ENCODE results near the gene RHBDD1. TPM values are rescaled to one million over a fixed set of nuclear protein-coding genes. Genes with fewer than 3 reads are reported as not detected.

The RHBDD1 gene
- total and polyA plus RNA-seq, 8 donors = 22.8 to 40.1 (median 25.3) TPM

DNA sequence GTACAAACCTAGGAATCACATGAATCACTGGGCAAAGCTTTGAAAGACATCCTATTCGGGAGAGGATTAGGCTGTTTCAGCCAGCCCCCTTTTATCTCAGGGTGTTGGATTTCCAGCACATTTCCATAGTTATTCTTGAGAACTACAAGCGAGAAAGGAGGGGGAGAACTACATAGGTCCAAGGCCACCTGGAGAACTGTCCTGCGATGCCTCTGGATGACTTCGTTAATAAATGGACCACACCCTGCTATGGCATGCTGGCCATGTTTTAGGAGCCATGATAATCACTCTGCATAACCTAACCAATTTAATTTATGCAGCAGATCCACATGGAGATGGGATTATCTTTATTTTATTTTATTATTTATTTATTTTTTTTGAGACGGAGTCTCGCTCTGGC is 29.9 kb downstream of the RHBDD1 start:
- ATAC-seq = no peak
- no peaks in the 10 kb centered on the region for H3K4me1 ChIP-seq
- H3K9me3 ChIP-seq = no peaks in the 10 kb centered on the region
- no peaks in the 10 kb centered on the region for H3K27me3 ChIP-seq
- no peak overlapping the region for H3K4me3 ChIP-seq
- TF ChIP-seq, protein P1, sequence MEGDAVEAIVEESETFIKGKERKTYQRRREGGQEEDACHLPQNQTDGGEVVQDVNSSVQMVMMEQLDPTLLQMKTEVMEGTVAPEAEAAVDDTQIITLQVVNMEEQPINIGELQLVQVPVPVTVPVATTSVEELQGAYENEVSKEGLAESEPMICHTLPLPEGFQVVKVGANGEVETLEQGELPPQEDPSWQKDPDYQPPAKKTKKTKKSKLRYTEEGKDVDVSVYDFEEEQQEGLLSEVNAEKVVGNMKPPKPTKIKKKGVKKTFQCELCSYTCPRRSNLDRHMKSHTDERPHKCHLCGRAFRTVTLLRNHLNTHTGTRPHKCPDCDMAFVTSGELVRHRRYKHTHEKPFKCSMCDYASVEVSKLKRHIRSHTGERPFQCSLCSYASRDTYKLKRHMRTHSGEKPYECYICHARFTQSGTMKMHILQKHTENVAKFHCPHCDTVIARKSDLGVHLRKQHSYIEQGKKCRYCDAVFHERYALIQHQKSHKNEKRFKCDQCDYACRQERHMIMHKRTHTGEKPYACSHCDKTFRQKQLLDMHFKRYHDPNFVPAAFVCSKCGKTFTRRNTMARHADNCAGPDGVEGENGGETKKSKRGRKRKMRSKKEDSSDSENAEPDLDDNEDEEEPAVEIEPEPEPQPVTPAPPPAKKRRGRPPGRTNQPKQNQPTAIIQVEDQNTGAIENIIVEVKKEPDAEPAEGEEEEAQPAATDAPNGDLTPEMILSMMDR (IDR thresholded peaks at IDR 0.05) = no peak
- peaks cover 0 to 46% of the 10 kb centered on the region in 2 donors for H3K36me3 ChIP-seq
- intact Hi-C loops (cut with DNase I) = no loop called here
- H3K27ac ChIP-seq = no peak overlapping the region
- no peak for DNase-seq

DNA sequence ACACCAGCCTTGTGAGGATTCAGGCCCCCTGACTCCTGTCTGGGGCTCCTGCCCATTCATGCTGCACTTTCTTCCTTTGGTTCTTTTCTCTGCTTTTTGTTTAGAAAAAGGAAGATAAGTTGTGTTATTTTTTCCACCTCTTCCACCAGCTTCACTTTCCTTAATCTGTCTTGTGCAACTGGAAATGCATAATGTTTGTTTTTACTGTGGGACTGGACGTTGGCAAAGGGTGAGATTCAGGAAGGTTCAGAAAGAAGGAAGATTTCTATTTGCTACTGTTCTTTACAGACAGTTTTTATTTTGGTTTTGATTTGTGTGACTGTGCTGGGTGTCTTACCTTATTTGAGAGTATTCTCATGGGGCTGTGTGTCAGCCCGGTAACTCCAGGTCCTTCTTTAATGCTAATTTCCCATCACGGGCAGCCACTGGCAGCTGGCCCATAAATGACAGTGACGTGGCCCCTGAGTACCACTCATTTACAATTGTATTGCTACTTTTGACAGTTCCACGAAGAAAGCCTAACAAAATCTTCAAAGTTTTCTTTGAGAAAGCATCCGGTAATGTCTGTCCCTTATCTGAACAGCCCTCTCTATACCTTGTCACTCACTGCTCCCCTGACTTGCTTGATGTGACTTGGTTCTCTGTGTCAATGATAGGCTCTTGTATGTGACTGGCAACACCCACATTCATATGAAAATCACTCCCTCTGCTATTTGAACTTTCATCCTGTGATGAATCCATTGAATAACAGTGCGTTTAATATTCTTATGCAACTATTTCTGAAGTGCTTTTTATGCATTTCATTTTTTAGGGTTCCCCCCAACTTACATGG is 32.7 kb downstream of the RHBDD1 start:
- H3K4me3 ChIP-seq = no peak overlapping the region
- H3K27ac ChIP-seq = no peak overlapping the region
- DNase-seq (no peak), ATAC-seq (no peak)
- H3K36me3 ChIP-seq = peaks cover 0 to 46% of the 10 kb centered on the region in 2 donors
- intact Hi-C loops (cut with DNase I) = no loop called here
- H3K9me3 ChIP-seq = no peaks in the 10 kb centered on the region
- TF ChIP-seq, protein P1 (IDR thresholded peaks at IDR 0.05) = no peak
- H3K4me1 ChIP-seq = no peaks in the 10 kb centered on the region
- H3K27me3 ChIP-seq = no peaks in the 10 kb centered on the region

DNA sequence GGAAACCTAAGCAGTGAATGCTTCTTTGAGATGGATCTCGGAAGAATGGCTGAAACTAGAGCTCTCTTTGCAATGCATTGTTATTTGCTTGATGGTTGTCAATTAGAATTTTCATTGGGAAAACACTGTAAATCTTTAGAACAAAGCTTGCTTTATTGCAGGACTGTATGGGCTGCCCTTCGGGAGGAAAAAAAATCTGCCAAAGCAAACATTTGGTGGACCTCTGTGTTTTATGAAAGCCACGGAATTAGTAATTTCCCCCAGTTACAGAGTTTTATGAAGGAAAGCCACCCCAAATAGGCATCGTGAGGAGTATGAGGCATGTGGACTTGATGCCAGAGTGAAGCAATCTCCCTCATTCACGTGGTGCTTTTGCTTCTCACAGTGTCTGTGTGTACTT is 33.5 kb downstream of the RHBDD1 start:
- Histone ChIP-seq H3K27me3 (no peaks in the 10 kb centered on the region), H3K36me3 (peaks cover 0 to 46% of the 10 kb centered on the region in 2 donors), H3K27ac (no peak overlapping the region), H3K4me1 (no peaks in the 10 kb centered on the region), H3K4me3 (no peak overlapping the region), H3K9me3 (no peaks in the 10 kb centered on the region)
- DNase-seq (no peak), ATAC-seq (no peak)
- intact Hi-C loops (cut with DNase I) = no loop called here
- TF ChIP-seq, protein P1 (IDR thresholded peaks at IDR 0.05) = no peak

DNA sequence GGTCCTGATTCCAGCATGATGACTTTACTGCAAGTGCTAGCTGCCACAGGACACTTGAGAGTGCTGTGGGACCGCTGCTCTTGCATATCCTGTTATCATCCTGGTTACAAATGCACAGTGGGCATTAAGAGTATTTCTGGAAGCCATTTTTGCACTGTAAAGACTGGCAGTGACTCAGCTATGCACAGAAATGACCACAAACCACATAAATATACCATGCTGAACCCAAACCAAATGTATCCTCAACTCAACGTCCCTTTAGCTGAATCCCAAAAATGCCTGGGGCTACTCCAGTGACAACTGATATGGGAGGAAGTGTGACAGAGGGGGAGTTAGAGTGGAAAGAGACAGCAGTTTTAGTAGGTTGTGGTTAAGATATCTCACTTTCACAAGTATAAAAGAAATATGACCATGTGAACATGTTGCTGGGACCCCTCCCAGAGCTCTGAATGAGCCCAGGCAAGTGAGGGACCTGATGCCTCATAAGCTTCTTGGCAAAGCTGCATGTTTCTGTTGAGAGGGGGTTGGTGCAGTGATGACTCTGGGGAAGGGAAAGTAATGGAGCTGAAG is 37.3 kb downstream of the RHBDD1 start:
- DNase-seq (no peak), ATAC-seq (no peak)
- Histone ChIP-seq H3K27ac (no peak overlapping the region), H3K36me3 (peaks cover 0 to 10% of the 10 kb centered on the region in 2 donors), H3K9me3 (no peaks in the 10 kb centered on the region), H3K27me3 (no peaks in the 10 kb centered on the region), H3K4me1 (no peaks in the 10 kb centered on the region), H3K4me3 (no peak overlapping the region)
- intact Hi-C loops (cut with DNase I) = no loop called here
- TF ChIP-seq, protein P1 (IDR thresholded peaks at IDR 0.05) = no peak

DNA sequence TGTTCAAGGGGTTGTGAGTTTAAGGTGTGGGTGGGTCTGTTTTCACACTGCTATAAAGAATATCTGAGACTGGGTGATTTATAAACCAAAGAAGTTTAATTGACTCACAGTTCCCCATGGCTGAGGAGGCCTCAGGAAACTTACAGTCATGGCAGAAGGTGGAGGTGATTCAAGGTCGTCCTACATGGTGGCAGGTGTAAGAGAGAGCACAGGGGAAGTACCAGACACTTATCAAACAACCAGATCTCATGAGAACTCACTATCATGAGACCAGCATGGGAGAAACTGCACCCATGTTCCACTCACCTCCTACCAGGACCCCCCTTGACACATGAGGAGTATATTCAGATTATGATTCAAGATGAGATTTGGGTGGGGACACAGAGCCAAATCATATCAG is 38.0 kb downstream of the RHBDD1 start:
- ATAC-seq (no peak), DNase-seq (no peak)
- H3K4me1 ChIP-seq = no peaks in the 10 kb centered on the region
- no peaks in the 10 kb centered on the region for H3K9me3 ChIP-seq
- no peaks in the 10 kb centered on the region for H3K27me3 ChIP-seq
- no peak overlapping the region for H3K4me3 ChIP-seq
- intact Hi-C loops (cut with DNase I) = no loop called here
- H3K36me3 ChIP-seq = peaks cover 0 to 8% of the 10 kb centered on the region in 2 donors
- TF ChIP-seq, protein P1 (IDR thresholded peaks at IDR 0.05) = no peak
- H3K27ac ChIP-seq = no peak overlapping the region
